AG10803 (cell line): ENCODE data around the gene HOXC13.

Experiments
- DNase-seq: peaks from one replicate; pipeline ENCODE4 v3.0.0; 2010; ENCODE audit warnings: low read depth
- H3K4me3 ChIP-seq: 2 replicates; pipeline ENCODE4 v1.5.1; 2011; ENCODE audit warnings: mild to moderate bottlenecking, low read length, control low read depth
- TF ChIP-seq, protein P1 (sequence below): conservative IDR thresholded peaks from 2 replicates; pipeline ENCODE4 v1.5.1; 2011; ENCODE audit warnings: mild to moderate bottlenecking, low read length, control low read depth, inconsistent platforms

Gene HOXC13

DNA sequence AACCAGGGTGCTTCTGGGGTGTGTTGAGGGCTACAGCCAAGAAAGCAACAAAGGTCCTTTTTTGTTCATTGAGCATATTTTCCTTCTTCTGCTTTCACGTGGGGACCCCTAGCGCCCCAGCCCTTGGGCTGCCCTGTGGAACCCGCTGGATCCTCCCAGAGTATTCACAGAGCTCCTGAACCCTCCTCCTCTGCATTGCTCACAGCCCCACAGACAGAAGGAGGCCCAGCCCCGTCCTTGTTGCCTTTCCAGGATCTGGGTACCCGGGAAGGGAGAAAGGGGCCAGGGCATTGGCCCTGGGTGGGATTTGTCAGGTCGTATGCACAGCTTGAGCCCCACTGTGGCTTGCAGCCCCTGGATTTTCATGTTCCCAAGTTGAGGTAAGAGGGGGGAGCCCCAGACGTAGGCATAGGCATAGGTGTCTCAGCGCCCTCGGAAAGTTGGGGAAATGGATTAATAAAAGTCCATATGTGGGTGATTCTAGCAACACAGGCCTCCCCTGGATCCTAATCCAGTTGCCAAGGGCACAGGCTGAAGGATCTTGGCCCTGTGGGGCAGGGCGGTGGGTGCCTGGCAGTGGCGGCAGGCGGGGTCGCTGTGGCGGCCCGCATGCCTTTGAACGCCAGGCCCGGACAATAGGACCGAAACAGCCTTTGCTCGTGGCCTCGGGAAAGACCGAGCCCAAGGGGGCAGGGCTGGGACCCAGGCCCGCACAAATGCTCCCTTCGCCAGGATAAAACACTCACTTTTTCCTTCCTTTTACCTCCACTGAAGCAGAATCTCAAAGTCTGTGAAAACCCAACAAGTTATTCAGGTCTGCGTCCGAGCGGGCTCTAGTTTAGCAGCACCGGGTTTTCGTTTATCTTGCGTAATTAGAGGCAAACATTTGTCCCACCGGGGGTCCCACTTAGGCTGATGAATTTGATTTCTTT lies 43.3 kb downstream of the HOXC13 start:
- peak overlapping the region; percentile 80 for H3K4me3 ChIP-seq
- TF ChIP-seq, protein P1, sequence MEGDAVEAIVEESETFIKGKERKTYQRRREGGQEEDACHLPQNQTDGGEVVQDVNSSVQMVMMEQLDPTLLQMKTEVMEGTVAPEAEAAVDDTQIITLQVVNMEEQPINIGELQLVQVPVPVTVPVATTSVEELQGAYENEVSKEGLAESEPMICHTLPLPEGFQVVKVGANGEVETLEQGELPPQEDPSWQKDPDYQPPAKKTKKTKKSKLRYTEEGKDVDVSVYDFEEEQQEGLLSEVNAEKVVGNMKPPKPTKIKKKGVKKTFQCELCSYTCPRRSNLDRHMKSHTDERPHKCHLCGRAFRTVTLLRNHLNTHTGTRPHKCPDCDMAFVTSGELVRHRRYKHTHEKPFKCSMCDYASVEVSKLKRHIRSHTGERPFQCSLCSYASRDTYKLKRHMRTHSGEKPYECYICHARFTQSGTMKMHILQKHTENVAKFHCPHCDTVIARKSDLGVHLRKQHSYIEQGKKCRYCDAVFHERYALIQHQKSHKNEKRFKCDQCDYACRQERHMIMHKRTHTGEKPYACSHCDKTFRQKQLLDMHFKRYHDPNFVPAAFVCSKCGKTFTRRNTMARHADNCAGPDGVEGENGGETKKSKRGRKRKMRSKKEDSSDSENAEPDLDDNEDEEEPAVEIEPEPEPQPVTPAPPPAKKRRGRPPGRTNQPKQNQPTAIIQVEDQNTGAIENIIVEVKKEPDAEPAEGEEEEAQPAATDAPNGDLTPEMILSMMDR: peak; percentile 33
- peak; percentile 71 for DNase-seq

DNA sequence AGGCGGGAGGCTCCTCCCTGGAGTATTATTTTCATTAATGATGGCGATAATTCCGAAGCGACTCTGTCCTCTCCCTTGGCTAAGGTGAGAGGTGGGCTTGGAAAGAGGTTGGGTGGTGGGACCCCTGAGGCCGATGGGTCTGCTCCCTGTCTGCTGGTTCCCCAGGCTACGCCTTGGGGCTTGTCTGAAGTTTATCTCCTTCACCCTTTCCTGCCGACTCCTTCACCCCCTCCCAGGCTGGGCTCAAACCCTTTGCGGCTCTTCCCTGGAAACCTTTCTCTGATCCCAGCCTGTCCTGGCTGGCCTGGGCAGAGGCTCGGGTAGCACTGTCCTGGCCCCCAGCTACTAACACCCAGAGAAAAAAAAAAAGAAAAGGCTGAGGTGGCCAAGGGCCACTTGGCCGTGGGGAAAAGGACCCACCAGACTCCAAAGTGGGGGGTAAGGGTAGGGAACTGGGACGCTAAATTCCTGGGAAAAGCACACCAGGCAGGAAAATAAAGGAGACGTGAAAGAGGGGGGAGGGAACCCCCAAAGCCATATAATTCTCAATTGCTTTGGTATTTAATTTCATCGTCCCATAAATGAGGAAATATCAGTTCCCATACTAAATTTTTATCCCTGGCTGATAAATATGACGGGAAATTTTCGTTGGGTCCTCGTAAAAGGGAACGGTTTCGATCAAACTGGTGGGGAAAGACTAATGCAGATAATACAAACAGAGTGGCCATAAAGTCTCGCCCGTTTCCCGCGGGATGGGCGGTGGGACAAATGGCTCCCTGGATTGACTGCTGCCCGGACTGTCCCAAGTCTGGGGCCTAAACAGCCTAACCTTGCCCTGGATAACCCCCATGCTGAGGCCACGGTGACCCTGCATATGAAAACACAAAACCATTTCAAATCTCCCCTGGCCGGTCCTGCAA lies 44.3 kb downstream of the HOXC13 start:
- H3K4me3 ChIP-seq: peak overlapping the region; percentile 80
- peak; percentile 9 for DNase-seq
- TF ChIP-seq, protein P1: no peak

DNA sequence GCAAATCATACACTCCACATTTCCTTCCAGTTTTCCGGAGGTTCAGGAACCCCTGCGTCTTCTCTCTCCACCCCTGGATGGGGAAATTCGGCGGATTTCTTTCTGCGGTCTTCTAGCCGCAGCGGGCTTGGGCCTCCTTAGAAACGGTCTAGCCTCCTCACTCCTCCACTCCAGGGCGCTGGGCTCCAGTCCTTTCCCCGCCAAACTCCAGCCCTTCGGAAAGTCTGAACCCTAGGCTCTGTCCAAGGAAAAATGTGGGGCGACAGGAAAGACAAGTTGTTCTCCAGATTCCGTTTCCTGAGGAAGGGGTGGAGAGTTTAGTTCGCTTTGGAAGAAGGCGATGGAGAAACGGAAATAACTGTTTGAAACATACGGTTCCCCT lies 44.9 kb downstream of the HOXC13 start:
- H3K4me3 ChIP-seq: peak overlapping the region; percentile 80
- peak; percentile 43 for DNase-seq
- TF ChIP-seq, protein P1: no peak

DNA sequence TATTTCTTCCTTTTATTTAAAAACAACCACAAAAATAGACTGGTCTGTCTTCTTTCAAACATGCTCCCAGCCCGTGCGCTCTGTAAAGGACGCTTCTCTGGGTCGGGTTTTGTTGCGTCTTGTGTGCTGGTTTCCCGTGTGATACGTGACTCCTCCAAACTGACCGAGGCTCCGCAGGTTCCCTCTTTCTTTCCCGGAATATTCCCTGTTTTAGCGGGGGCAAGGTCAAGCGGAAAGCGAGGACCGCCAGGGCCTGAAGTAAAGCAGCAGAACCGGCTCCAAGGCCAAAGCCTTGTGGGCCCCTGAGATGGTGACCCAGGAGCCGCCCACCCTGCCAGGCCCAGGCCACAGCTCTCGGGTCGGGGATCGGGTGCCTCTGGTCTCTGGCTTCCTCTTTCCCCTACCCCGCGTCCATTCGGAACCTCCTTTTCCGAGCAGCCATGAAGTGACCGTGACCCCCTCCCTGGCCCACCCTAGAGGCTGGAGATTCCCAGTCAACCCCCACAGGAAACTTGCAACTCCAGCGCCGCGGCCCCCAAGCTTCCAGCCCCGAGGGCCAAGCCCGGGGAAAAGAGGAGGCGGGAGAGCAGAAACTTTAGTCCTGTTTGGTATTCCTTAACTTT lies 45.4 kb downstream of the HOXC13 start:
- peak; percentile 40 for DNase-seq
- TF ChIP-seq, protein P1: no peak
- peak overlapping the region; percentile 80 for H3K4me3 ChIP-seq

DNA sequence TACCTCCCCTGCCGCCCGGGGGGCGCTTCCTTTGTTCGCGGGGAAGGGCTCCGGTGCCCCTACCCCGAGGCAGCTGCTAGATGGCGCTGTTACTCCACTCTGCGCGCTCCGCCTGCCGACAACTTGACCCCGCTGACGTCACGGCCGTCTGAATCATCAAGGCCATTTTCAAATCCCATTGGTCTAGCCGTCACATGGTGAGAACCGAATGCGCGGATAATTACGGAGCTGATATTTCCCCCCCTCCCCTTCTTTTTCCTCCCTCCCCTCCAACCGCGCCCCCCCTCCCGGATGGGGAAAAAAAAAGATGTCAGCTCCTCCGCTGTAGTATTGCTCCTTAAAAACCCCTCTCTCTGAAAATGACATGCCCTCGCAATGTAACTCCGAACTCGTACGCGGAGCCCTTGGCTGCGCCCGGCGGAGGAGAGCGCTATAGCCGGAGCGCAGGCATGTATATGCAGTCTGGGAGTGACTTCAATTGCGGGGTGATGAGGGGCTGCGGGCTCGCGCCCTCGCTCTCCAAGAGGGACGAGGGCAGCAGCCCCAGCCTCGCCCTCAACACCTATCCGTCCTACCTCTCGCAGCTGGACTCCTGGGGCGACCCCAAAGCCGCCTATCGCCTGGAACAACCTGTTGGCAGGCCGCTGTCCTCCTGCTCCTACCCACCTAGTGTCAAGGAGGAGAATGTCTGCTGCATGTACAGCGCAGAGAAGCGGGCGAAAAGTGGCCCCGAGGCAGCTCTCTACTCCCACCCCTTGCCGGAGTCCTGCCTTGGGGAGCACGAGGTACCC lies 46.5 kb downstream of the HOXC13 start, which contains the start of gene HOXC10:
Gene HOXC10, plus strand, starts transcription at position 246 of the 791 bp plus-strand sequence. Its CDS starts 114 bp downstream, at position 360.
- TF ChIP-seq, protein P1: peak; percentile 71
- DNase-seq: peak; percentile 98
- H3K4me3 ChIP-seq: peak within 1 kb of the TSS; percentile 98

DNA sequence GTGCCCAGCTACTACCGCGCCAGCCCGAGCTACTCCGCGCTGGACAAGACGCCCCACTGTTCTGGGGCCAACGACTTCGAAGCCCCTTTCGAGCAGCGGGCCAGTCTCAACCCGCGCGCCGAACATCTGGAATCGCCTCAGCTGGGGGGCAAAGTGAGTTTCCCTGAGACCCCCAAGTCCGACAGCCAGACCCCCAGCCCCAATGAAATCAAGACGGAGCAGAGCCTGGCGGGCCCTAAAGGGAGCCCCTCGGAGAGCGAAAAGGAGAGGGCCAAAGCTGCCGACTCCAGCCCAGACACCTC lies 47.0 kb downstream of the HOXC13 start:
- TF ChIP-seq, protein P1: no peak
- H3K4me3 ChIP-seq: peak overlapping the region; percentile 98
- no peak for DNase-seq
